Ascending aorta (tissue), 2 donors: ENCODE data around the gene SORCS2. TPM values are rescaled to one million over a fixed set of nuclear protein-coding genes. Genes with fewer than 3 reads are reported as not detected.

ENCODE experiments used
- DNase-seq, 2 donors: peaks; one replicate each; pipeline ENCODE4 v3.0.0-alpha.2; 2019; ENCODE audit warnings: low spot score in 2 of 2
- H3K27ac ChIP-seq, 2 donors: fragments of 200-600 bp; sonication (generic); one replicate each; pipeline ENCODE4 v1.5.1; 2016 to 2017; ENCODE audit warnings: mild to moderate bottlenecking in 1 of 2
- H3K27me3 ChIP-seq: fragments of 200-600 bp; sonication (generic); one replicate; pipeline ENCODE4 v1.5.1; 2017
- H3K36me3 ChIP-seq, 2 donors: fragments of 200-600 bp; sonication (generic); one replicate each; pipeline ENCODE4 v1.5.1; 2016
- H3K4me1 ChIP-seq, 2 donors: fragments of 200-600 bp; sonication (generic); one replicate each; pipeline ENCODE4 v1.5.1; 2016 to 2017; ENCODE audit warnings: mild to moderate bottlenecking in 1 of 2
- H3K4me3 ChIP-seq, 2 donors: fragments of 200-600 bp; sonication (generic); one replicate each; pipeline ENCODE4 v1.5.1; 2016 to 2017; ENCODE audit warnings: mild to moderate bottlenecking in 1 of 2
- H3K9me3 ChIP-seq, 2 donors: fragments of 200-600 bp; sonication (generic); one replicate each; pipeline ENCODE4 v1.5.1; 2016
- intact Hi-C: fragments of 100-400 bp; cut with DNase I; formaldehyde crosslinking; loops from one replicate; pipeline ENCODE4 v1.15.1; 2023
- total RNA-seq: library from RNA; depleted of rRNA; stranded (reverse); fragments of >200 nt; gene quantifications from one replicate; pipeline ENCODE4 v1.1.0, GENCODE V29; 2016
- TF ChIP-seq, protein P1 (sequence below), 3 experiments: fragments of 200-600 bp in 2 of 3; fragments of 450-650 bp in 1 of 3; sonication (generic) in 2 of 3; IDR thresholded peaks; one replicate each; pipeline ENCODE4 v1.5.1; 2016 to 2019; ENCODE audit warnings: antibody characterized with exemption in 3 of 3, mild to moderate bottlenecking in 1 of 3, moderate library complexity in 1 of 3

The SORCS2 gene
- total RNA-seq, 1 donor from 2014 or later: 0.32 TPM

DNA sequence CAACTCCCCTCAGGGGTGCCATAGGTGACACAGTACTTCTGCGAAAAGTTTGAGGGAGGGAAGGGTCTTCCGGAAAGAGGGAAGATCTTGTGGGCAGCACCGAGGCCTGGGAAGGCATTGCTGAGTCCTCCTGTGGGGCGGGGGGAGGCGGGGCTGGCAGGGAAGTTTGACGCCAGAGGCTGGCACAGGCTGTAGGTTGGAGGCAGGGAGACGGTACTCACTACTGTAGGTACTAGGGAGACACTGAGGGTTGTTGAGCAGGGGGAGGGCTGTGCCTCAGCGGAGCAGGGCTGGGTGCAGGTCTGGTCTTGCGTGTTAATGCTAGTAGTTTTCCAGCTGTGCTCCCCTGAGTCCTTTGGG, 265.7 kb downstream of the SORCS2 start:
- intact Hi-C loops: no loop called here
- Histone ChIP-seq H3K4me3 (no peak overlapping the region), H3K27ac (no peak overlapping the region), H3K27me3 (no peaks in the 10 kb centered on the region), H3K36me3 (no peaks in the 10 kb centered on the region), H3K9me3 (no peaks in the 10 kb centered on the region), H3K4me1 (no peaks in the 10 kb centered on the region)
- TF ChIP-seq, protein P1, sequence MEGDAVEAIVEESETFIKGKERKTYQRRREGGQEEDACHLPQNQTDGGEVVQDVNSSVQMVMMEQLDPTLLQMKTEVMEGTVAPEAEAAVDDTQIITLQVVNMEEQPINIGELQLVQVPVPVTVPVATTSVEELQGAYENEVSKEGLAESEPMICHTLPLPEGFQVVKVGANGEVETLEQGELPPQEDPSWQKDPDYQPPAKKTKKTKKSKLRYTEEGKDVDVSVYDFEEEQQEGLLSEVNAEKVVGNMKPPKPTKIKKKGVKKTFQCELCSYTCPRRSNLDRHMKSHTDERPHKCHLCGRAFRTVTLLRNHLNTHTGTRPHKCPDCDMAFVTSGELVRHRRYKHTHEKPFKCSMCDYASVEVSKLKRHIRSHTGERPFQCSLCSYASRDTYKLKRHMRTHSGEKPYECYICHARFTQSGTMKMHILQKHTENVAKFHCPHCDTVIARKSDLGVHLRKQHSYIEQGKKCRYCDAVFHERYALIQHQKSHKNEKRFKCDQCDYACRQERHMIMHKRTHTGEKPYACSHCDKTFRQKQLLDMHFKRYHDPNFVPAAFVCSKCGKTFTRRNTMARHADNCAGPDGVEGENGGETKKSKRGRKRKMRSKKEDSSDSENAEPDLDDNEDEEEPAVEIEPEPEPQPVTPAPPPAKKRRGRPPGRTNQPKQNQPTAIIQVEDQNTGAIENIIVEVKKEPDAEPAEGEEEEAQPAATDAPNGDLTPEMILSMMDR (IDR thresholded peaks at IDR 0.05): no peak
- DNase-seq: no peak

DNA sequence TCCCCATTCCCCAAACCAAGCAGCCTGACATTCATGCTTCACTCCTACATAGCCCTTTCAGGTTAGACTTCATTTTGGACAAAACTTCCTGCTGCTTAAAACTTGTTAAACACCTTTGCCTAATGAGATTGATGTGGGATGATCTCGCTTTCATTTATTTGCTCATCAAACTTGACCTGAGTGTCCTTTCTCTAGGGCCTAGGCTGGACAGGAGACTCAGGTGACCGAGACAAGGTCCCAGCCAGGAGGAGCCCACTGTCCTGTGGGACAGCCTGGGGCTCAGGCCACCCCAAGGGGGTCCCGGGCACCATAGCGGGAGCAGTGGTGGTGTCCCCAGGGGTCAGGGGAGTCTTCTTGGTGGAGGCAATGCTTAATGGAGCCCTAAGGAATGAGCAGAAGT, 266.1 kb downstream of the SORCS2 start:
- intact Hi-C loops: no loop called here
- DNase-seq: no peak
- Histone ChIP-seq H3K36me3 (no peaks in the 10 kb centered on the region), H3K27ac (no peak overlapping the region), H3K4me1 (no peaks in the 10 kb centered on the region), H3K27me3 (no peaks in the 10 kb centered on the region), H3K4me3 (no peak overlapping the region), H3K9me3 (no peaks in the 10 kb centered on the region)
- TF ChIP-seq, protein P1 (IDR thresholded peaks at IDR 0.05): no peak

DNA sequence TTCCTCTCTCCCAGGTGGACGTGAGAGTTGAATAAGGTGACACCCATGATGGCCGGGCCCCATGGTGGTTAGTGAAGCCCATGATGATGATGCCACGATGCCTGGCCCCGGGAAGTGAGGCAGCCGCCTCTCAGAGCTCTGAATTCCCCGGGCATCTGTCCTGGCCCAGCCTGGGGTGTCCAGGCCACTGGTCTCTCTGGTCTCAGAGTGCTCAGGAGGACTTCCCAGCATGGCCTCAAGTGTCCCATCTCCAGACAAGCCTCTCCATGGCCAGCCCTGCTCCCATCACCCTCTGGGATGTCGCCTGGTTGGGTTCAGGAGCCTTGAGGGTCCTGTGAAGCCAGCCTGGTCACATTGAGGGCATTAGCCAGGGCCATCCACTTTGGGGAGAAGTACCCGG, 267.1 kb downstream of the SORCS2 start:
- TF ChIP-seq, protein P1 (IDR thresholded peaks at IDR 0.05): no peak
- intact Hi-C loops: no loop called here

DNA sequence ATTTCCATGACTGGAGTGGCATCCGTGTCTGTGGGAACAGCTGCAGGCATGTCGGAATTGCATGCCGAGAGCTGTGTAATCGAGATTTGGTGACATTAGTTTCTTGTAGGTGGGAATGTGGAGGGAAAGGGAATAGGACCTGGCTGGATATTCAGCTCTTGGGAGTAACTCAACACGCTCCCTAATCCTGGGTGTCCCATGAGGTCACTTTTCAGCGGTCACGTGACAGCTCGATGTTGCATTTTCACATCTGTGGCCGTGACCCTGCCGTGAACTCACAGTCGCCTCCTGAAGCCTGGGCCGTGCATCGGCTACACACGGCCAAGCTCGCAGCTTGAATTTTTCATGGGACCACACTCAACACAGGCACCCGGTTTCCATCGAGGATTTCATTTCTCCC, 268.2 kb downstream of the SORCS2 start:
- intact Hi-C loops: no loop called here
- TF ChIP-seq, protein P1 (IDR thresholded peaks at IDR 0.05): no peak
- Histone ChIP-seq H3K27me3 (no peaks in the 10 kb centered on the region), H3K4me1 (no peaks in the 10 kb centered on the region), H3K27ac (no peak overlapping the region), H3K36me3 (no peaks in the 10 kb centered on the region), H3K9me3 (no peaks in the 10 kb centered on the region), H3K4me3 (no peak overlapping the region)
- DNase-seq: no peak

More for the DNA sequence above, 267.1 kb downstream of the SORCS2 start:
- Histone ChIP-seq H3K27ac (no peak overlapping the region), H3K27me3 (no peaks in the 10 kb centered on the region), H3K4me1 (no peaks in the 10 kb centered on the region), H3K36me3 (no peaks in the 10 kb centered on the region), H3K4me3 (no peak overlapping the region), H3K9me3 (no peaks in the 10 kb centered on the region)
- DNase-seq: no peak

DNA sequence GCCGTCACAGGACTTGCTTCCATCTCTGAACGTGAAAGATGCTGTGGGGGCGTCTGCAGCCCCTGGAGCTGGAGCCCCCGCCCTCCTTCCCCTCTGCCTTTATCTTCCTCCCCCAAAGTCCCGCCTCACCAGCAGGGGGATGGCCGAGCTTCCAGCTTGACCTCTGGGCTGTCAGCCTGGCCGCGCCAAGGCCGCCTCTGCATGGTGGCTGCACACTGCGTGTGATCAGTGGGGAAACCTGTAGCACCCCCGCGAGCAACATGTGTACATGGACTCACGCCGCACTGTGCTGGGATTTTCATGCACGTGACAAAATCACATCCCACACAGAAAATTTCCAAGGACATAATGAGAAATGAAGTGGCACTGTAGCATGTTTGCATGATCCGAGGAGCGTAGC, 268.9 kb downstream of the SORCS2 start:
- TF ChIP-seq, protein P1 (IDR thresholded peaks at IDR 0.05): no peak
- no peaks in the 10 kb centered on the region for H3K36me3 ChIP-seq
- H3K4me3 ChIP-seq: no peak overlapping the region
- DNase-seq: no peak
- H3K27me3 ChIP-seq: no peaks in the 10 kb centered on the region
- intact Hi-C loops: no loop called here
- H3K27ac ChIP-seq: no peak overlapping the region
- no peaks in the 10 kb centered on the region for H3K4me1 ChIP-seq
- H3K9me3 ChIP-seq: no peaks in the 10 kb centered on the region

DNA sequence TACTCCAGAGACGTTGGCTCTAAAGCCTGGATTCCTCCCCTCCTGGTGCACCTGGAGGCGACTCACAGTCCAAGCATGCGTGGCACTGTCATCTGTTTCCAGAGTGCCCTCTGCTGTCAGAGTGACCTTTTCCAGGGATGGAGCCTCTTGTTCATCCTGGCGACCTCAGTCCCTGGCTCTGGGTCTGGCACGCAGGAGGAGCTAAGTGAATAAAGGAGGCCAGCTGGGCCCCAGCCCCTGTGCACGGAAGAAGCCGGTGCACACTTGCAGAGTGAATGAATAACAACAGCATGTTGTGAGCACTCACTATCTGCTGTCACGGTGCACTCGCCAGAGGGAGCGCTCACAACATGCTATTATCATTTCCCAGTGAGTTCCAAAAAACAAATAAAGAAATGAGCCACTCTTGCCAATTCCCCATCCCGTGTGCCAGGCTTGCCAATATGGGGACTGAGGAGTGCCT, 270.2 kb downstream of the SORCS2 start:
- Histone ChIP-seq H3K9me3 (no peaks in the 10 kb centered on the region), H3K4me3 (no peak overlapping the region), H3K36me3 (no peaks in the 10 kb centered on the region), H3K27ac (no peak overlapping the region), H3K27me3 (no peaks in the 10 kb centered on the region), H3K4me1 (no peaks in the 10 kb centered on the region)
- intact Hi-C loops: no loop called here
- TF ChIP-seq, protein P1 (IDR thresholded peaks at IDR 0.05): no peak
- DNase-seq: no peak
